Endodermal cell (in vitro differentiated cells): ENCODE data around the gene ABR. TPM values are rescaled to one million over a fixed set of nuclear protein-coding genes. Genes with fewer than 3 reads are reported as not detected.

Experiments used
- DNase-seq: peaks from one replicate; pipeline ENCODE4 v3.0.0-alpha.2; 2017
- H3K27ac ChIP-seq: 2 replicates; pipeline ENCODE4 v1.5.1; 2013; ENCODE audit warnings: mild to moderate bottlenecking, low read depth, low read length, moderate library complexity
- H3K27me3 ChIP-seq: 2 replicates; pipeline ENCODE4 v1.6.1; 2013; ENCODE audit warnings: mild to moderate bottlenecking, low read length, moderate library complexity; ENCODE audit not compliant: insufficient read depth, control insufficient read depth, poor library complexity, severe bottlenecking
- H3K36me3 ChIP-seq: 2 replicates; pipeline ENCODE4 v1.7.0; 2013; ENCODE audit warnings: mild to moderate bottlenecking, low read length, moderate library complexity; ENCODE audit not compliant: control insufficient read depth, insufficient read depth
- H3K4me1 ChIP-seq: one replicate; pipeline ENCODE4 v1.7.0; 2013; ENCODE audit warnings: low read length; ENCODE audit not compliant: control insufficient read depth, insufficient read depth
- H3K4me3 ChIP-seq: 2 replicates; pipeline ENCODE4 v1.5.1; 2013; ENCODE audit warnings: mild to moderate bottlenecking, low read length, moderate library complexity
- H3K9ac ChIP-seq: 2 replicates; pipeline ENCODE4 v1.6.1; 2013; ENCODE audit warnings: mild to moderate bottlenecking, low read length, moderate library complexity; ENCODE audit not compliant: poor library complexity, severe bottlenecking; ENCODE audit errors: extremely low read depth
- H3K9me3 ChIP-seq: 2 replicates; pipeline ENCODE4 v1.6.1; 2013; ENCODE audit warnings: mild to moderate bottlenecking, low read length, moderate library complexity; ENCODE audit not compliant: control insufficient read depth
- H3K27ac Mint-ChIP-seq: 2 replicates; pipeline ENCODE4 v1.8.0; 2020; ENCODE audit warnings: mixed read lengths
- H3K27me3 Mint-ChIP-seq: 2 replicates; pipeline ENCODE4 v1.8.0; 2021; ENCODE audit warnings: mild to moderate bottlenecking, mixed read lengths; ENCODE audit not compliant: insufficient read depth
- H3K36me3 Mint-ChIP-seq: 2 replicates; pipeline ENCODE4 v1.8.0; 2020; ENCODE audit warnings: low read depth, mixed read lengths
- H3K4me1 Mint-ChIP-seq: 2 replicates; pipeline ENCODE4 v1.8.0; 2020; ENCODE audit warnings: mixed read lengths
- H3K4me3 Mint-ChIP-seq: 2 replicates; pipeline ENCODE4 v1.8.0; 2020; ENCODE audit warnings: mild to moderate bottlenecking, moderate library complexity, mixed read lengths
- H3K9me3 Mint-ChIP-seq: 2 replicates; pipeline ENCODE4 v1.8.0; 2020; ENCODE audit warnings: mild to moderate bottlenecking, mixed read lengths
- CTCF ChIP-seq: fragments of 200-600 bp; sonication (generic); conservative IDR thresholded peaks from 2 replicates; pipeline ENCODE4 v1.5.0; 2021; ENCODE audit warnings: antibody characterized with exemption, mild to moderate bottlenecking
- WGBS, 2 experiments: methylation state at CpG; one replicate each; pipeline versions ENCODE4 v1.1.5 to v1.1.7; 2013; ENCODE audit warnings: missing lambda C conversion rate in 2 of 2, mixed read lengths in 1 of 2; ENCODE audit not compliant: insufficient coverage in 1 of 2, insufficient read length in 1 of 2; 5-methylcytosine and 5-hydroxymethylcytosine counted together
- total RNA-seq, 2 donors: library from RNA; stranded (reverse); fragmentation: NEBNext Ultra II Directional in 1 of 2; extraction: Animal tissue kit (Norgen Biotek cat#: 25700) in 1 of 2; gene quantifications; 2 replicates in 1 of 2; 3 replicates in 1 of 2; pipeline ENCODE4 v1.2.1, GENCODE V29; 2021

ABR gene
- total RNA-seq, 2 donors from 2014 or later: 51.1 to 58.7 TPM

- Mint-ChIP-seq H3K27me3 (no peaks in the 10 kb centered on the region), H3K4me3 (peak within 1 kb of the TSS; percentile 90), H3K27ac (peak within 1 kb of the TSS; percentile 84), H3K4me1 (peaks cover 31% of the 10 kb centered on the region), H3K9me3 (no peaks in the 10 kb centered on the region), H3K36me3 (peaks cover 16% of the 10 kb centered on the region)
- 2% methylated on average over 39 to 91 of the region's 94 CpGs for WGBS, 2 experiments
- H3K4me1 ChIP-seq: peaks cover 7% of the 10 kb centered on the region
- H3K4me3 ChIP-seq: peak within 1 kb of the TSS; percentile 96
- H3K9me3 ChIP-seq: no peaks in the 10 kb centered on the region
- H3K27me3 ChIP-seq: no peaks in the 10 kb centered on the region
- H3K9ac ChIP-seq: peak within 1 kb of the TSS; percentile 91
- H3K36me3 ChIP-seq: peaks cover 29% of the 10 kb centered on the region
- peak; percentile 41 for TF ChIP-seq CTCF
- peak within 1 kb of the TSS; percentile 77 for H3K27ac ChIP-seq
- peak; percentile 99 for DNase-seq
These were observed 200.0 kb downstream of the ABR start, which contains the start of gene NXN for GRCh38 chr17:979539-980405. NXN (minus strand) TSS chr17:979776.

GRCh38 chr17:979212-979538 is 200.6 kb downstream of the ABR start:
- Mint-ChIP-seq H3K27ac (no peak overlapping the region), H3K4me3 (peak overlapping the region; percentile 90), H3K4me1 (peaks cover 31% of the 10 kb centered on the region), H3K27me3 (no peaks in the 10 kb centered on the region), H3K36me3 (peaks cover 20% of the 10 kb centered on the region), H3K9me3 (no peaks in the 10 kb centered on the region)
- no peaks in the 10 kb centered on the region for H3K9me3 ChIP-seq
- TF ChIP-seq CTCF: no peak
- no peak overlapping the region for H3K4me3 ChIP-seq
- DNase-seq: no peak
- peak overlapping the region; percentile 63 for H3K27ac ChIP-seq
- H3K4me1 ChIP-seq: peaks cover 7% of the 10 kb centered on the region
- no peak overlapping the region for H3K9ac ChIP-seq
- H3K27me3 ChIP-seq: no peaks in the 10 kb centered on the region
- H3K36me3 ChIP-seq: peaks cover 33% of the 10 kb centered on the region
- 0% methylated on average over 17 to 37 of the region's 42 CpGs for WGBS, 2 experiments

GRCh38 chr17:978103-979093 is 201.4 kb downstream of the ABR start:
- no peaks in the 10 kb centered on the region for H3K9me3 ChIP-seq
- Mint-ChIP-seq H3K9me3 (no peaks in the 10 kb centered on the region), H3K4me3 (peak overlapping the region; percentile 90), H3K36me3 (peaks cover 21% of the 10 kb centered on the region), H3K4me1 (peaks cover 31% of the 10 kb centered on the region), H3K27me3 (no peaks in the 10 kb centered on the region), H3K27ac (peak overlapping the region; percentile 89)
- 0% methylated on average over 14 to 61 of the region's 72 CpGs for WGBS, 2 experiments
- no peak for TF ChIP-seq CTCF
- H3K27ac ChIP-seq: peak overlapping the region; percentile 77
- peak; percentile 84 for DNase-seq
- H3K27me3 ChIP-seq: no peaks in the 10 kb centered on the region
- H3K9ac ChIP-seq: peak overlapping the region; percentile 91
- peaks cover 7% of the 10 kb centered on the region for H3K4me1 ChIP-seq
- peak overlapping the region; percentile 96 for H3K4me3 ChIP-seq
- H3K36me3 ChIP-seq: peaks cover 35% of the 10 kb centered on the region
